ENCODE results near the gene ARHGEF28.

The ARHGEF28 gene

DNA sequence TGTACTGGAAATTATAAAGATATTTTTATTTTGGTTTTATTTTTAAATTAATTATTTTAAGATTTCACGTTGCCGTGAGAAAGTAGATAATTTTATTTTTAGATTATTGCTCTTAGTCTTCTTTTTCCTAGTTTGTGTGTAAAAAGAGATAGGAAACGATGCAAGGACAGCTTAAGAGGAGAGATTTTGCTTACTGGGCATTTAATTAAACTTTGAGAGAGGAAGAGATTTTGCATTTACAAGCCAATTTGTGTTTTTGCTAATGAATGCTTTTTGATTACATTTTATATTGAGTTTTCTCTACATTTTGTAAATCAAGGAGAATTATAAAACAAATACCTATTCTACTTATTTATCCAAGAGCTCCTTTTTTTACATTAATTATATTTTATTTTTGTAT lies 64.0 kb downstream of the ARHGEF28 start:
- in situ Hi-C loops (cut with MboI; ENCODE audit: low sequenced_read_pairs) = no loop called here

DNA sequence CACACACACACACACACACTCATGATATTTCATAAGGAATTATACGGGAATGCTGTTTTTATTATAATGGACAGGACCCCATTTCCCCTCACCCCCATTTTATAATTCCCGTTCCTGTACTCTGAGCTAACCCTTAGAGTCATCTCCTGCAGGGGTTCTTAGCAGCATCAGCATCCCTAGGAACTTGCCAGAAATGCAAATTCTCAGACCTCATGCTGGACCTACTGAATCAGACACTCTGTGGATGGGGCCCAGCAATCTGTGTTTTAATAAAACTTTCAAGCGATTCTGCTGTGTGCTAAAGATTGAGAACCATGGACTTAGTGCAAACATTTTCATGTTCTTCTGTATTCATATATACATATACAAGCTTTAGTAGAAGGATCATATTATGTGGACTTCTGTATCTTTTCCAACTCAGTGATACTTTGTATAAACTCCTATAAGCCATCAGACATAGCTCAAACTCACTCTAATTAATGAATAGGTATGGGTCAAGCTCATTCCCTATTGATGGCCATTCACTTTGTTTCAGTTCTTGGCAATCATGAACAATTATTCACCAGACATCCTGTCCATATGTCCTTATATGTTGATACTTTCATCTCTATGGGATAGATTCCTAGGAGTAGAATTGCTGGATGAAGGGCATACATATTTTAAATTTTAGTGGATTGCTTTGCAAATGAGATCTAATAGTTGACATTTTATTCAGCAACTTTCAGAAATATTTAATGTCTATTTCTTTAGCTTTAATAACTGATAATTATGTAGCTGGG lies 65.5 kb downstream of the ARHGEF28 start:
- in situ Hi-C loops (cut with MboI; ENCODE audit: low sequenced_read_pairs) = no loop called here

DNA sequence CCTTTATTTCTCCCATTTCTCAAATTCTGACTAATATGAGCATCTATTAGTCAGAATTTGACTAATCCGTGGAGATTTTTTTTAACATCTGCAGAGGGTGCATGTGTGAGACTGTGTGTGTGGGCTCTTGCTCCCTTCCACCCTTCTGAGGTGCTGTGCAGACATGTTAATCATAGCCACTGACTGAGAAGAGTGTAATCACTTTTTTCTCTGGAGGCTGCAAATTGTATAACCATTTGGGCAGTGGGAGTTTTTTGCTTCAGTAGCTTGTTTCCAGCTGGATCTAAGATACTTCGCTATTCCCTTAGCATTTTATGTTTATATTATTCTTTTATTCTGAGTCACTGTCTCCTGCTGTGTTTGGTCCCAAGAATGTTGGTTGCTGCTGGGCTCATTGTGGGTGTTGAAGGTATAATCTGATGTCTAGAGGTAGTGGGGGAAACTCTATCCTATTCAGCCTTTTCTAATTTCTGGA lies 66.2 kb downstream of the ARHGEF28 start:
- in situ Hi-C loops (cut with MboI; ENCODE audit: low sequenced_read_pairs) = no loop called here

DNA sequence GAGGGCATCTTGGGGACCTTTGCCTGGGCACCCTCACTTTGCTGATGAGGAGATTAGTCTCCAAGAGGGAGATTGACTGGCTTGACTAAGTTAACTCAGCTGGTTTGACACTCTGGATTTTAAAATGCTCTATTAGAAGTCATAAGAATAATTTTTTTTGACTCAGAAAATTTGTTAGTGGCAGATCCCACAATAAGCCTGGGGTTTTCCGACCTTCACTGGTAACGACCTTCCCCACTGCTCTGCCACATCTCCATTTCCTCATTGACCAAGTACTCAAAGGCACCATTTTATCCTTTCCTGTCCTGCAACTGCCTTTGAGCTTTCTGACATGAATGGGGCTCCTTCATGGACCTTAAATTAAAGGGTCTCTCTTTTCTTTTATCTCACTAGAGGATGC lies 67.0 kb downstream of the ARHGEF28 start:
- in situ Hi-C loops (cut with MboI; ENCODE audit: low sequenced_read_pairs) = no loop called here

DNA sequence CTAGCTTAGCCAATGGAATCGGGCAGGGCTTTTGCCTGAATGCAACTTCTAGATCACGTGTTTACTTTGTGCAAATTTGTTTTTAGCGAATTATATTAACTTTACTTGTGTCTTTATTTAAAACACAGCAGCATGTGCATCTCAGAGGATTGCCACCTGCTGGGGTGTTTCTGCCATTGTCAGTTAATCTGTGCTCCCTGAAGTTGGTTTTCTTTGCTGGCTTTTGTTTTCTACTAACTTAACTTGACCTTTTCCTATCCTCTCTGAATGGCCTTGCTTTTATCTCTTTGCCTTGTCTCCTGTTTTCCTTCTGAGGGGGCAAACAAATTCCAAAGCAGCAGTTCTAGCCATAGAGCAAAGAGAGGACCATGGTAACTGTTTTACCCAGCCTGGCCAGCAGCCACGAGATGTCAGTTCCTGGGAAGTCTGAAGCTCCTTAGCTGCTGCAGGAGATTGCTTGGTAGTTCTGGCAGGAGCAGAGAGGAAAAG lies 67.6 kb downstream of the ARHGEF28 start:
- in situ Hi-C loops (cut with MboI; ENCODE audit: low sequenced_read_pairs) = no loop called here

DNA sequence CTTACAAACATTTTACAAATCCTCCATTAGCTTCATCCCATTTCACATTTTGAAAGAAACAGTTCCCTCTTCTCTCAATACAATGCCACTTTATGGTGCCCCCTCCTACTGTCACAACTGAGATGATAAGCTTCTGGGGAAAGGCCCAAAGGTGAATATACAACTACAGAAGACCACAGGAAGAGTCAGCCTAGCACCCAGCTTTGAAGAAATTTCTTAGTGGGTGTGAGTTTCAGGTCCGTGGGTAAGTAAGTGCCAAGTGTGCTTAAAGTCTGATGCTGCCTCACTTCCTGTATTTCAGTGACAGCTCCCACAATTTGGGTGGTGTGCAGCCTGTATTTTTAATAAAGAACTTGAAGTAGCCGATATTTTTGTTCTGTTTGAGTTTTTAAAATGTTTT lies 68.1 kb downstream of the ARHGEF28 start:
- in situ Hi-C loops (cut with MboI; ENCODE audit: low sequenced_read_pairs) = no loop called here

DNA sequence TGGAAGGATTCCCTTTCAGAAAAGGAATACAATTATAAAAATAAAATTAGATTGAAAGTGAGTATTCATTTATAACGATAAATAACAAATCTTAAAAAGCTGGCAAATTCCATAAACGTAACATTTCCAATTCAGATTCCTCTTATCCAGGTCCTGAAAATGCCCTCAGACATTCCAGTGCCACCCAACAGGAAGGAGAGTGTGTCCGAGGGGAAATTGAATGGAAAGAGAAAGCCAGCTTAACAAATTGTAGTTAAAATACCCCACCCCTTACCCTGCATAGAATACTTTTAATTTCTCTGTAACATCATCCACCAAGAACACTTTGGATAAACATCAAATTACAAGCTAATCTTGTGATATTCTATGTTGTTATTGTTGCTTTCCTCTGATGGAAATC lies 72.0 kb downstream of the ARHGEF28 start:
- in situ Hi-C loops (cut with MboI; ENCODE audit: low sequenced_read_pairs) = no loop called here

DNA sequence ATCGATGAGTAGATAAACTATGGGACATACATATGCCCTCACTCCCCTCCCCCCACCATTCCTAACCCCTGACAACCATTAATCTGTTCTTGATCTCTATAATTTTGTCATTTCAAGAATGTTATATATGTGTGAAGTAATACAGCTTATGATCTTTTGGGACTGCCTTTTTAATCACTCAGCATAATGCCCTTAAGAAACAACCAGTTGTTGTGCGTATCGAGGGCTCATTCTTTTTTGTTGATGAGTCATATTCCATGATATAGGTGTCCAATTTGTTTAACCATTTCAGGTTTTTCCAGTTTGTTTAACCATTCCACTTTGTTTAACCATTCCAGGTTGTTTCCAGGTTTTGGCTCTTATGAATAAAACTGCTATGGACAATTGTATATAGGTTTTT lies 75.6 kb downstream of the ARHGEF28 start:
- in situ Hi-C loops (cut with MboI; ENCODE audit: low sequenced_read_pairs) = no loop called here

DNA sequence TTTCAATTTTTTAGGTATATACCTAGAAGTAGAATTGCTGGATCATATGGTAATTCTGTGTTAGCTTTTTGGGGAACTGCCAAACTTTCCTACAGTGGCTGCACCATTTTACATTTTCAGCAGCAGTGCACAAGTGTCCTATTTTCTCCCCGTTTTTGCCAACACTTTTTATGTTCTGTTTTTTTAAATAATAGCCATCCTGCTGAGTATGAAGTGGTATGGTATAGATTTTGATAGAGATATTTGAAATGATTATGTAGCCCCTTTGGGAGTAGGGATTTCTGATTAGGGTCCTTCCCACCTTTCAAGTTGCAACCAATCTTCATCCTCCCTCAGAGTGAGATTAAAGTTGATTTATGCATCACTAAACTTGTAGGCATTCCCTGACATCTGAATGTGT lies 76.5 kb downstream of the ARHGEF28 start:
- in situ Hi-C loops (cut with MboI; ENCODE audit: low sequenced_read_pairs) = no loop called here

DNA sequence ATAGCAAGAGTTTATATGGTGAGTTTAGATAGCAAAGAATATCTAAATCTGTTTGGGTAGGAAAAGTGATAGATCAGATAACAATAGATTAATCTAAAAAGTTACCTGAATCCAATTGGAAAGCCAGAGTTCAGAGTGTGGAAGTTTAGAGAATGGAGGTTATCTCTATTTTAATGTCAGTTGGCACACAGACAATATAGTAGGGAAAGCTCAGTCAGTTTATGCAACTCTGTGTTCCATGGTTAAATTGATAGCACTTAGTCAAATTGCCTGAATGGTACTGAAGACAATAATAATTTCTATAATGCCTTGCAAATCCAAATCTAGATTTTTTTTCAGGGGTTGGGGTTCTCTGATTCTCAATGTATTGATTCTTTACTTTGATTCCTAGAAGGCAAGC lies 77.0 kb downstream of the ARHGEF28 start:
- in situ Hi-C loops (cut with MboI; ENCODE audit: low sequenced_read_pairs) = no loop called here

DNA sequence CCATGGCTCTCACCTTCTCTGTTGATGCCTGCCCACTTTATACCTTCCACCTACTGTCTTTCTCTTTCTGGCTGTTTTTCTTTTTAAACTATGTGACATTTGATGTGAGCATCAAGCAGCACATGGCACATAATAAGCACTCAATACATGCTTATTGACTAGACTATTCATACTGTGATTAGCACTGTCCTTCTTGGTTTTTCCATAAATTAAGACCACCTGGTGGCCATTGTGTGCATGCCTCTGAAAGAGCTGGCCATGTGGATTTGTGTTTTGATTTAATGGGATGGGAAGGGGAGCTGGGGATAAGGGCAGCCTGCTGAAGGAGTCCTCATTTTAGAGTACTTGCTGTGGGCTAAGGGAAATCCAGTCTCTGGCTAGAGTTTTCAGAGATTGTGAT lies 79.4 kb downstream of the ARHGEF28 start:
- in situ Hi-C loops (cut with MboI; ENCODE audit: low sequenced_read_pairs) = no loop called here

DNA sequence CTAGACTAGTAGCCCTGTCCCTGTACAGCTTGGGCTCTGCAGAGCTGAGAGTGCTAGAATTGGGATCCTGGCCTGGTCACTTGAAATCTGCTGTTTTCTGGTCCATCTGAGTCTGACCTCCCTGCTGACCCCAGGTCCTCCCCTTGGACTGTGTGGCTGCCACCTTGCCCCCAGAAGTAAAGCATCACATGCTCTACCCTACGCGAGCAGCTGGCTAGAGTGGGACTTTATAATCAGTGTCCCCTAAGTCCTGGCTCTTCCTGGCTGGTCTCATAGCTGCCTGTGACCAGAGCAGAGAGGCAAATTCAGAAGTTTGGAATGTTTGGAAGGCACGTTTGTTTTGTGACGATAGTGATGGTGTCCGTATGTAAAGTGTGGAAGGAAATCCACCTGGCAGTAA lies 81.0 kb downstream of the ARHGEF28 start:
- in situ Hi-C loops (cut with MboI; ENCODE audit: low sequenced_read_pairs) = no loop called here

DNA sequence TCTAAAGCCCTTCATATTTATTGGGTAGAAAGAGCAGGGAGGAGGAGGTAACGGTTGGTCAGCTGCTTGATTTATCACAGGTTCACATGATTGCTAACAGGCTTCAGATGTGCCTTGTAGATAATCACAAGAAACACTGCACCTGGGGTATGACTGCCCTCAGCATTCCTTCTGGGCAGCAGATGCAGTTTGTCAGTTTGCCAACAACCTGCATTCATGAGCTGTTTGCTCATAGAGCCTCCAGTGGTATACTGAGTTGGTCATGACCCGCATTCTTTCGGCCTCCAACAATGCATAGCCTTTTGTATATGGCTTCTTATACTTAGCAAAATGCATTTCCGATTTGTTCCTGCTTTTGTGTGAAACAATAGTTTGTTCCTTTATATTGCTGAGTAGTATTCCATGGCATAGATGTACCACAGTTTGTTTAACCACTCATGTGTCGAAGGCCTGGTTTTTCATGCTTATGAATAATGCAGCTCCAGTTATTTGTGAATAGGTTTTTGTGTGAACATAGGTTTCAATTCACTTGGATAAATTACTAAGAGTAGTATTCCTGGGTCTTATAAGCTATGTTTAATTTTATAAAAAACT lies 83.6 kb downstream of the ARHGEF28 start:
- in situ Hi-C loops (cut with MboI; ENCODE audit: low sequenced_read_pairs) = no loop called here

DNA sequence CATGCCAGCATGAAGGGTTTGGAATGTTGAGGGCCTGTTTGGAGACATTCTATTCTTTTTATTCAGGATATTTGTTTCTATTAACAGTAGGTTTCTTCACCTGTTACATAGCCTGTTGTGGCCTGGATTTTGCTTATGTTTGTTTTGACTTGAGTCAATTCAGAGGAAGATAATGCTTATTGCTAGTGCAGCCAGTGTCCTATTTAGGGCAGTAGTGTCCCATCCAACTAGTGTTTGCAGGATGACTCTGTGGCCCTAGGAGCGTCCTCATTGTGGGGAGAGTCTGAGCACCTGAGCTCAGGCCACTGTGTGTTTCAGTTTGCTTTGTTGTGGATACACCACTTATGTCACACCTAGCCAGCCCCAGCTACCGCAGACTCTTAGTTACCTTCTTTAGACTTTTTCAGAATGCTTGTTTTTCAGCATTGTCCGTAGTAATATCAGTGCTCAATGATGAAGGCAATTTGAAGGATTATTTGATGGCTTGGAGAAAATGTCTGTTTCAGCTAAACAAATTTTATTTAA lies 90.3 kb downstream of the ARHGEF28 start:
- in situ Hi-C loops (cut with MboI; ENCODE audit: low sequenced_read_pairs) = no loop called here

DNA sequence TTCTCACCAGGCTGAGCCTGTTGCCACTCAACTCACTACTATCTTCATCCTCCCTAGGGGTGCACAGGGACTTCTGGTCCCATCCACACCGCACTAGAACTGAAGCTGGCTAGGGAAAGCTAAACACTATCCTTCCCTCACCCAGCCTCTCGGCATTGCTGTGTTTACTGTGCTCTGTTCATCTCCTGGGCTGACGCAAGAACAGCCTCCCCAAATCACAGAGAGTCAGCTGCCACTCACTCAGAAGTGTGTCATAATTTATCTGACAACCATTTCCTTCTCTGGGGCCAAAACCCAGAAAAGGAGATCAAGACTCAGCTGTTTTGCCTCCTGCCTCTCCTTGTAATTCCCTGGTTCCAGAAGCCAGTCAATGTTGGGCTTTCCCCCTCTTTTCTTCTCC lies 92.8 kb downstream of the ARHGEF28 start:
- in situ Hi-C loops (cut with MboI; ENCODE audit: low sequenced_read_pairs) = no loop called here

DNA sequence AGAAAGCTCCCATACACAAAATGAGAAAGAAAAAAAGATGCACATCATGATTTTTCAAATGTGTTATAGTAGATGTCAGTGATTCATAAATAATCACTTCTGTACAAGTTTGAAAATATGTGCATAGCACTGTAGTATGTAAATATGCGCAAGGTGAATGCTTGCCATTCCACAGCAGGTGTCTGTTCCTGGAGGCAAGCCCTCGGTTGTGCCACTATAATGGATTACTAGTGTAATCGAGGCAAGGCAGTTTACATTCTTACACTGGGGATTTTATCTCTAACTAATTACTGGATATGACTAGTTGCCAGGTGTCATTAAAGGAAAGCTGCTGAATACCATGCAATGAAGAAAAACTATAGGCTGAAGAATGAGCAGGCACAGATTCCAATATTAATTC lies 93.6 kb downstream of the ARHGEF28 start:
- in situ Hi-C loops (cut with MboI; ENCODE audit: low sequenced_read_pairs) = no loop called here

DNA sequence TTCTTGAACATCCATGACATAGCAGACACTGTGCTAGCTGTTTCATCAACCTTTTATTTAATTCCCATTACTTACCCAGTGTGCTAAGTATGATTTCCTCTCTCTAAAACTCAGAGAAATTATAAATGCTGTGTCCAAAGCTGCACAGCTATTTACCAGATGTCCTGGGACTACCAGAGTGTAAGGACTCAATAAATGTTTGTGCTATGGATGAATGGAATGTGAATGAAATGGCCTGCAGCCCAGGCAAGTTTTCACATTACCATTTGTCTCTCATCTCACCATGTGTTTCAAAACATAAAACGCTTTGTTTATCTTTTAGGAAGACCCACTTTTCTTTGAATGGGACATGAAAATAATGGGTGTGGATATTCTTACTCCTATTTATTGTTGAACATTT lies 96.2 kb downstream of the ARHGEF28 start:
- in situ Hi-C loops (cut with MboI; ENCODE audit: low sequenced_read_pairs) = no loop called here

DNA sequence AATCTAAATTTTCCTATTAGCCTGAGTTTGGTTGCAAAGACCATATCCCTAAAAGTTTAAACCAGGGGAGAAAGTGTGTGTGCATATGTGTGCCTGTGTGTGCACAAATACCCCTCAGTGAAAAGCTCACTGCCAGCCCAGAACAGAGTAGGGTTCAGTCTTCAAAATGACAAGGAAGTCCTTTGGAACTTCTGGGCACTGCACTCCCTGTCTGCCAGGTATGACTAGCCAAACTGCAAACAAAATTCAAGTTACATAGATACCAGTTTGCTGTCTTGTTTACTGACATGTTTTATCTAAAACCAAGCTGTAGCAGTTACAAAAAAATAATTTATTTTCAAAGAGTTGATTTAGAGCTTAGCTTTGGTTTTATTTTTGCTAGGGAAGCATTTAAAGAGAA lies 100.1 kb downstream of the ARHGEF28 start:
- in situ Hi-C loops (cut with MboI; ENCODE audit: low sequenced_read_pairs) = no loop called here

DNA sequence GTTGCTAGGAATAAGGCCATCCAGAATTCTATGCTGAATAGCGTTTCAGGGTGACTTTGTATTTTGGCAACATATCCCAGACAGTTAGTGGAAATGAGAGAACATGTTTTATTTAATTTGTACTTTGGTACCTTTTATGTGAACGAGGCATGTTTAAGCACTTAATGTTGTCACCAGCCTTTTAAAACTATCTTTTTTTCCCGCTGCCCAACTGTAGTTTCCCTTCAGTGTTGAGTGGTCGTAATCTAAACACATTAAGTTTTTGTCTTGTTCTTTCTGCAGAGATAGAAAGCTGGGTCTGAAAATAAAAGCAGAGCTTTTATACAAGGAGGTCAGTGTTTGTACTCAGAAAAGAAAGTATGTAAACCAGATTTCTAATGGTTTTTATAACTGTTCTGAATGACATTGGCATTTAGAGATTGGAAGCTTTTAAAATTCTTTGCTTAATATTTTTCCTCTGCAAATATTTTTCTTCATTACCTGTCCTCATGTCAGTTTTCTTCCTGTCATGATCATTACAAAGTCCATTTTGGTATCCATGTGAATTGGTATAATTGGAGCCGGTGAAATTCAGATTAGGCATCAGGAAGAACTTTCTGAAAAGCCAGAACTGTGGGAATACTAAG lies 100.7 kb downstream of the ARHGEF28 start:
- in situ Hi-C loops (cut with MboI; ENCODE audit: low sequenced_read_pairs) = no loop called here

DNA sequence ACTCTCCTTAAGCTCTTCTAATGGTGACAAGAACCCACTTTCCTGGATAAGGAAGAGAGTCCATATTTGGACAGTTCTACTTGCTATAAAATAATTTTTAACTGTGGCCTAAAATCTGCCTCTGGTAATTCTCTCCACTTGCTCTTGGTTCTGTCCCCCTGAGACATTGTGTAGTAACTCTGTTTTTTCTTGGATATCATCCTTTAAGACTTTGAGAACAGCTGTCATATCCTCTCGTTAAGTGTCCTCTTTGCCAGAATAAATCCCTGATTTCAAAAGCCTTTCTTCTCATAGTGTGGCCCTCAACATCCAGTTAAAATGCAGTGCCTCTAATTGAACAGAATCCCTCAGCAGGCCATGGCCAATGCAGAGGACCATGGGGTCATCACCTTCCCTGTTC lies 101.5 kb downstream of the ARHGEF28 start:
- in situ Hi-C loops (cut with MboI; ENCODE audit: low sequenced_read_pairs) = no loop called here

DNA sequence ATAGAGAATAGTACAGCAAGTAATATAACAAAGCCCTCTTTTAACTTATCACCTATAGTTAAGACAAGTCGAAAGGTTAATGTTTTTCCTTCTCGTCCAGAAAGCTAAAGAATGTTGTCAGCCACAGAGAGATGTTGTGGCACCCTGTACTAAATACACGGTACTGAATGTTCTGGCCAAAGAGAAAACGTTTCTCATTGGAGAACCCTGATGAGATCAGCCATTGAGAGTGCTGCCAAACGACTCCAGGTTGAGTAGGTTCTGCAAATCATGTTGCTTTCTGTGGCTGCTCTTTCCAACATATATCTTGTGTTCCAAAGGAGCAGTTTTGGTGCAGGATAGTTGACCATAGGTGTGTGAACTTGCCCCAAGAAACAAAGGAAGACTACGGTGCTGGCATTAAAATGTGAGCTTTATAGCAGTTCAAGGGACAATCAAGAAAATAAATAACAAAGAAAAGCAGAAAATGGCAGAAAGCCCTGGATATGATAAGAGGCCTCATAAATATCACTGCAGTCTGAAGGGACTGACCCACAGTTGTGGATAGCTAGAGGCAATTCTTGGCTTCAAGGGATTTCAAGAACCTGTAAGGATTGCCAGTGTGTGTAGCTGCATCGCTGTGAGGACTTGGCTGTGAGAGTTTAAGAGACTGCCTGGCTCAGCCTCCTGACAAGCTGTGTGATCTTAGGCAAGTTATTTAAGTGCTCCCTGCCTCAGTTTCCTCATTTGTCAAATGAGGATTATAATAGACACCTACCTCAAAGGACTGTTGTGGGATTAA lies 102.7 kb downstream of the ARHGEF28 start:
- in situ Hi-C loops (cut with MboI; ENCODE audit: low sequenced_read_pairs) = no loop called here

Data from HL-60/S4 (cell line).